Measurements from ENCODE around the gene HEG1. TPM values are rescaled to one million over a fixed set of nuclear protein-coding genes. Genes with fewer than 3 reads are reported as not detected.

HEG1 gene
- total and polyA plus RNA-seq, 2 of the 13 experiments (the other 11 are each of a cell fraction or from before 2014, with no cell fraction given): 10.7 to 18.2 TPM

DNA sequence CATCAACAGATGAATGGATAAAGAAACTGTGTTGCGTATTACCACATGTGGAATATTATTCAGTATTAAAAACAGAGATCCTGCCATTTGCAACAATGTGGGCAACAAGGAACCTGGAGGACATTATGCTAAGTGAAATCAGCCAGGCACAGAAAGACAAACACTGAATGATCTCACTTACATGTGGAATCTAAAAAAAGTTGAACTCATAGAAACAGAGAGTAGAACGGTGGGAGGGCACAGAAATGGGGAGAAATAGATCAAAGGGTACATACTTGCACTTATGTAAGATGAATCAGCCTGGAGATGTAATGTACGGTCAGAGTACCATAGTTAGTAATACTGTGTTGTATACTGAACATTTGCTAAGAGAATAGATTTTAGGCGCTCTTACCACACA lies 91.4 kb downstream of the HEG1 start (continued):
- TF ChIP-seq KDM5A (IDR thresholded peaks at IDR 0.05; ENCODE audit: borderline replicate concordance, low read length) (no peak), ZNF75D (CRISPR knock-in tag; IDR thresholded peaks at IDR 0.05; ENCODE audit: borderline replicate concordance) (no peak), NFYB (CRISPR knock-in tag; IDR thresholded peaks at IDR 0.05) (no peak), TARDBP (CRISPR knock-in tag; IDR thresholded peaks at IDR 0.05) (no peak), ZBTB8A (CRISPR knock-in tag; IDR thresholded peaks at IDR 0.05; ENCODE audit: borderline replicate concordance, low read depth) (no peak), ZNF557 (CRISPR knock-in tag; IDR thresholded peaks at IDR 0.05) (no peak), CEBPB (IDR thresholded peaks at IDR 0.05; ENCODE audit: borderline replicate concordance, low read depth, low read length) (no peak), ZNF737 (CRISPR knock-in tag; IDR thresholded peaks at IDR 0.05; ENCODE audit: borderline replicate concordance) (no peak), RXRA (CRISPR knock-in tag; IDR thresholded peaks at IDR 0.05) (no peak), LBX2 (CRISPR knock-in tag; IDR thresholded peaks at IDR 0.05; ENCODE audit: borderline replicate concordance) (no peak), ZHX1 (CRISPR knock-in tag; IDR thresholded peaks at IDR 0.05; ENCODE audit: low read depth) (no peak), ELF3 (CRISPR knock-in tag; IDR thresholded peaks at IDR 0.05) (no peak), EP300 (IDR thresholded peaks at IDR 0.05; ENCODE audit: low read depth in 2 of 2, low read length in 2 of 2) (no peak), EP300 (CRISPR knock-in tag; IDR thresholded peaks at IDR 0.05; ENCODE audit: borderline replicate concordance) (no peak), NR2C2 (CRISPR knock-in tag; IDR thresholded peaks at IDR 0.05; ENCODE audit: borderline replicate concordance) (no peak), ZNF891 (CRISPR knock-in tag; IDR thresholded peaks at IDR 0.05) (no peak), MNT (IDR thresholded peaks at IDR 0.05) (no peak), ZNF549 (CRISPR knock-in tag; IDR thresholded peaks at IDR 0.05) (no peak), CENPX (CRISPR knock-in tag; IDR thresholded peaks at IDR 0.05) (no peak), POLR2AphosphoS5 (IDR thresholded peaks at IDR 0.05; ENCODE audit: low read depth, low read length) (no peak), RARA (CRISPR knock-in tag; IDR thresholded peaks at IDR 0.05) (0 out of 2 replicates have a peak, but pooled peaks have one; percentile 12), CC2D1A (CRISPR knock-in tag; IDR thresholded peaks at IDR 0.05) (no peak)
- TF ChIP-seq, protein P1, sequence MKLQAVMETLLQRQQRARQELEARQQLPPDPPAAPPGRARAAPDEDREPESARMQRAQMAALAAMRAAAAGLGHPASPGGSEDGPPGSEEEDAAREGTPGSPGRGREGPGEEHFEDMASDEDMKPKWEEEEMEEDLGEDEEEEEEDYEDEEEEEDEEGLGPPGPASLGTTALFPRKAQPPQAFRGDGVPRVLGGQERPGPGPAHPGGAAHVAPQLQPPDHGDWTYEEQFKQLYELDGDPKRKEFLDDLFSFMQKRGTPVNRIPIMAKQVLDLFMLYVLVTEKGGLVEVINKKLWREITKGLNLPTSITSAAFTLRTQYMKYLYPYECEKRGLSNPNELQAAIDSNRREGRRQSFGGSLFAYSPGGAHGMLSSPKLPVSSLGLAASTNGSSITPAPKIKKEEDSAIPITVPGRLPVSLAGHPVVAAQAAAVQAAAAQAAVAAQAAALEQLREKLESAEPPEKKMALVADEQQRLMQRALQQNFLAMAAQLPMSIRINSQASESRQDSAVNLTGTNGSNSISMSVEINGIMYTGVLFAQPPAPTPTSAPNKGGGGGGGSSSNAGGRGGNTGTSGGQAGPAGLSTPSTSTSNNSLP (IDR thresholded peaks at IDR 0.05; ENCODE audit: low read depth, low read length): no peak
- TF ChIP-seq, protein P2, sequence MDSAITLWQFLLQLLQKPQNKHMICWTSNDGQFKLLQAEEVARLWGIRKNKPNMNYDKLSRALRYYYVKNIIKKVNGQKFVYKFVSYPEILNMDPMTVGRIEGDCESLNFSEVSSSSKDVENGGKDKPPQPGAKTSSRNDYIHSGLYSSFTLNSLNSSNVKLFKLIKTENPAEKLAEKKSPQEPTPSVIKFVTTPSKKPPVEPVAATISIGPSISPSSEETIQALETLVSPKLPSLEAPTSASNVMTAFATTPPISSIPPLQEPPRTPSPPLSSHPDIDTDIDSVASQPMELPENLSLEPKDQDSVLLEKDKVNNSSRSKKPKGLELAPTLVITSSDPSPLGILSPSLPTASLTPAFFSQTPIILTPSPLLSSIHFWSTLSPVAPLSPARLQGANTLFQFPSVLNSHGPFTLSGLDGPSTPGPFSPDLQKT (CRISPR knock-in tag; IDR thresholded peaks at IDR 0.05; ENCODE audit: borderline replicate concordance): no peak

All from HepG2 (cell line).